NCI-H1105 (cell line): Measurements from ENCODE around the gene NDUFS3.

Source experiments
- DNase-seq: peaks from one replicate; lab custom pipeline; 2025; lab: John Stamatoyannopoulos, UW

Gene NDUFS3

GRCh38 chr11:47591764-47592163, 12.9 kb downstream of the NDUFS3 start:
- DNase-seq, result no peak

- DNase-seq, result no peak
Observed at GRCh38 chr11:47592251-47592650, 13.4 kb downstream of the NDUFS3 start.

GRCh38 chr11:47592970-47593369, 14.1 kb downstream of the NDUFS3 start:
- no peak for DNase-seq

- no peak for DNase-seq
Observed at GRCh38 chr11:47593492-47593933, 14.6 kb downstream of the NDUFS3 start.

DNA sequence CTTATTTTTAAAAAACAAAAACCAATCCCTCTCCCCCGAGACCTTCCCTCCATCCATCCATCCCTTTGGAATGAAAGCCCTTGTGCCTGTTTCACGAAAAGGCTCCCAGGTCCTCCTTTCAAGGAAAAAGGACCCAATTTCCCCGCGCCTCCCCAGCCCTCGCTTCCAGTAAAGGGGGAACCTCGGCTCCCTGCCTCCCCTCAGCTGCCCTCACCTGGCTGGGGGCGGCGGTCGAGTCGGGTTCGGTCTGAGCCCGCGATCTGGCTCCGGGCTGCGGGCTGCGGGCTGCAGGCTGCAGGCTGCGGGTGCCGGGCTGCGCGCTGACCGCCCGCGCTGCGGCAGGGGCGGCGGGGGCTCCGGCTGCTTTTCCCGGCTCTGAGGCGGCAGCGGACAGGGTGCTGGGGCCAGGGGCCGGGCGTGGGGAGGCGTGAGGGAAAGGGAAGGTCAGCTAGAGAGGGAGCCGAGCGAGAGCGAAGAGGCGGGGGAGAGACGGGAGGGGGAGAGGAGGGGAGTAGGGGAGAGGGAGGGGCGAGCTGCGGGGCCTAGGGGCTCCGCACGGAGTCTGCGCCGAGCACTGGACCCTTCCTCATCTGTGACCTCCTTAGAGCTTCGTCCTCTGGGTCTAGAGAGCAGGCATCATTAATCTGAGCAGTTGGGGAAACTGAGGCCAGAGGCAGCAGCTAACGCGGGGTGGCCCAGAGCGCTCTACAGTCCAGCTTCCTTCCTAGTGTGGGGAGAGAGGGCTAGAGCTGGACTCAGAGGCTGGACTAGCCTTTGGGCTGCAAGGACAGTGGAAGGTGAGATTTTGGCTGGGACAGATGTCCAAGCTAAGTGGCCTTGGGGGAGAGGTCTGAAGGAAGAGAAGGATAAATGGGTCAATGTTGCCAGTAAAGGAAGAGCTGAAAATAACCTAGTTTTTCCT, 15.3 kb downstream of the NDUFS3 start, which contains the start of gene C1QTNF4:
Gene C1QTNF4 (minus strand): TSS at position 478 of the 922 bp plus-strand sequence. CDS start 3,601 bp downstream, outside the sequence.
- no peak for DNase-seq

DNA sequence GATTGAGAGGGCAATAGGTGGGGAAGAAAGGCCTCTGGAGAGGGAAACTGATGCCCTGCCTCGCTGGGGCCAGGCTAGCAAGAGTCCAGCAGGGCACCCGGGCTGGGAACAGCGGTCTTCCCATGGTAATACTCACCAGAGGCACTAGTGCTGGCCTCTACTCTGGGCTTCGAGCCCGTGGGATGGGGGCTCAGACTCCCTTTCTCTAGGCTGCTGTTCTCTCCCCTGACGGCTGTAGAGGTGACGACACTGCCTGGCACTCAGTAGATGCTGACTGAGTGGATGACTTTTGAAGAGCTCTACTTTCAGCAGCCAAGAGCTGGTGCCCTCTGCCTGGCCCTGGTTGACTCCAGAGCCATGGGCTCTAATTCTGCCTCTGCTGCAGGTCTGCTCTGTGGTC, 16.2 kb downstream of the NDUFS3 start:
- DNase-seq, result no peak

DNA sequence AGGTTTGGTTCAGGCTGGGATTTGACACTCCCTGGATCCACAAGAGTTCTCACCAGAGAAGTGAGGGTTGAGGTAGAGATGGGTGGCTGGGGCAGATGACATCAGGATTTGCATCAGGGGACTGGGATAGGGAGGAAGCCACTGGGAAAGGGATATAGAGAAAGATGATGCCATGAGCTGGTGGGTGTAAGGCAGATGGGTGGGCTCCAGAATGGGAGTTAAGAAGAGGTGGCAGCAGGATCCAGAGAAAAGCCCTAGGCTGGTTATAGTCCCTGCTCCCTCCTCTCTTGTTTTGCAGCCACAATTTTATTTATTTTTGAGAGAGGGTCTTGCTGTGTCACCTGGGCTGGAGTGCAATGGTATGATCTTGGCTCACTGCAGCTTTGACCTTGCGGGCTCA, 17.1 kb downstream of the NDUFS3 start:
- no peak for DNase-seq

DNA sequence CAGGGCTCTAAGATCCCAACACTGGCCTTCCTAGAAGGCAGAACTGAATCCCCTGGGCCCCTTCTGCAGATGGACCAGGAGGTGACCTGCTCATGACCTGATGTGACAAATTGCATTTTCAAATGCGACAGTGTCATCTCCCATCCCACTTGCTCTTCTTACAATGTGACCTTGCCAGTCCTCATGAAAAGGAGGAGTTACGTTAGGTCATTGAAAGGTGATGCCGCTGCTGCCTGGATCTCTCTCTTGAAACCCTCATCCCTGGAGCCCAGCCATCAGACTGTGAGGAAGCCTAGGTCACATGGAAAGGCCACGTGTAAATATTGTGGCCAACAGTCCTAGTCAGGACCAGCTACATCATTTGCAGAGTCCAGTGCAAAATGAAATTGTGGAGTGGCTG, 21.0 kb downstream of the NDUFS3 start:
- DNase-seq, result no peak

DNA sequence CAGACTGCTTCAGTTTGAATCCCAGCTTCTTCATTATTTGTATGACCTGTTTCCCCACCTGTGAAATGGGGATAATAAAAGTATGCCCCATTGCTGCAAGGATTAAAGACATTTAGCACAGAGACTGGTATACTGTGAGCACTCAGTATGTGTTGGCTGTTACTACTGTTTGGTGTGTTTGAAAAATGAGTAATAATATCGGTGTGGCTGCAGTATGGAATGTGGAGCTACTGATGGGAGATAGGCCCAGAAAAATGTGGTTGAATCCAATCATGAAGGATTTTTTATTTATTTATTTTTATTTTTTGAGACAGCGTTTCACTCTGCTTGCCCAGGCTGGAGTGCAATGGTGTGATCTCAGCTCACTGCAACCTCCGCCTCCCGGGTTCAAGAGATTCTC, 24.4 kb downstream of the NDUFS3 start:
- DNase-seq, result no peak

DNA sequence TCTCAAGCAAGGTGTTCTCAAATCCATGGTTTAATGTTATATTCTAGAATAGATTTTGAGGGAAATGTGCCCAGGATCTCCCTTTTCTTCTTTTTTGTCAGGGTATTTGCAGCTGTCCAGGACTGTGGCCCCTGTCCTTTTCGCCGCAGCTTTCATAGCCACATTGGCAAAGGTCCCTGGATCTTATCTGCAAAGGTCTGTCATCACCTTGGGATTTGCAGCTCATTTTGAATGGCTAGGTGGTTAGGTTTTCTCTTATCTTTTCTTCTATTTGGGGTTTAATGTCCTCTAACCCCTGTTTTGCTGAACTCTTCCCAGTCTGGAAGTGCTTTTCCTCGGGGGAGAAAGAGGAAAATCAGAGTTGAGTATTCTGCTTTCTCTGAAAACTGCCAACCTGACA, 27.0 kb downstream of the NDUFS3 start:
- DNase-seq, result no peak

- DNase-seq, result no peak
Observed at GRCh38 chr11:47606731-47607130, 27.9 kb downstream of the NDUFS3 start.

GRCh38 chr11:47607380-47607779, 28.5 kb downstream of the NDUFS3 start:
- no peak for DNase-seq

- DNase-seq, result no peak
Observed at GRCh38 chr11:47609675-47610074, 30.8 kb downstream of the NDUFS3 start.

DNA sequence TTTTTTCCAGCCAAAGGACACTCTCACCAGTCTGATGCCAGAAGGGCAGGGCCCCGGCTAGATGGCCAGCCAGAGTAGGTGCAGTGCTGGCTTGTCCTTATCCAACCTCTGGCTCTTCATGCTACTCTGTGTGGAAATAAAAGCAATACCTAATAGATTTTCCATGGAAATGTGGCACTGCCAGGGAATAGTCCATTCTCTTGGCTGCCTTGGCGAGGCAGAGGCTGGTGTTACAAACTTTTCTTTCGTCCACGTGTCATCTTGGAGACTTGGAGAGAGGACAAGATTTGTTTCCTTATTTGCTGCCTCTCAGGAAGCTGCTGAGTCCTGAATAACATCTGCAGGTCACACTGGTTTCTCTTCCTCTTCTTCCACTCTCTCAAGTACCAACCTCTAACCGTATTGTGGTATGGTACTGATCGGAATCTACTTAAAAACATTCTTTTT, 32.5 kb downstream of the NDUFS3 start:
- DNase-seq, result no peak

DNA sequence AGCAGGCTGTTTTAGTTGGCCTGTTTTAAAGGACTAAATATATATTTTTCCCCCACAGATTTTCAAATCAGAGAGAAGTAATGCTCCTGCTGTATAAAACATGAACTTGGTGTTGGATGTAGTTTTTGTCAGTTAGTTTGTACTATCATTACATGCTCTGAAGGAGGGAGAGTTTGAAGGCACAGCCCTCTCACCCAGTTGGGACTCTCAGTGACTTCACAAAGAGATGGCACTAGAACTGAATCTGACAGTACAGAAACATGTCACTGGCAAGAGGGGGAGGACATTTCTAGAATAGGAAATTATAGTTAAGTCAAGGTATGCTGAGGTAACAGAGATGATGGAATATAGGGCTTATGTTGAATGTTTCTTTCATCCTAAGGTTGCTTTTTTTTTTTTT, 36.4 kb downstream of the NDUFS3 start:
- no peak for DNase-seq

DNA sequence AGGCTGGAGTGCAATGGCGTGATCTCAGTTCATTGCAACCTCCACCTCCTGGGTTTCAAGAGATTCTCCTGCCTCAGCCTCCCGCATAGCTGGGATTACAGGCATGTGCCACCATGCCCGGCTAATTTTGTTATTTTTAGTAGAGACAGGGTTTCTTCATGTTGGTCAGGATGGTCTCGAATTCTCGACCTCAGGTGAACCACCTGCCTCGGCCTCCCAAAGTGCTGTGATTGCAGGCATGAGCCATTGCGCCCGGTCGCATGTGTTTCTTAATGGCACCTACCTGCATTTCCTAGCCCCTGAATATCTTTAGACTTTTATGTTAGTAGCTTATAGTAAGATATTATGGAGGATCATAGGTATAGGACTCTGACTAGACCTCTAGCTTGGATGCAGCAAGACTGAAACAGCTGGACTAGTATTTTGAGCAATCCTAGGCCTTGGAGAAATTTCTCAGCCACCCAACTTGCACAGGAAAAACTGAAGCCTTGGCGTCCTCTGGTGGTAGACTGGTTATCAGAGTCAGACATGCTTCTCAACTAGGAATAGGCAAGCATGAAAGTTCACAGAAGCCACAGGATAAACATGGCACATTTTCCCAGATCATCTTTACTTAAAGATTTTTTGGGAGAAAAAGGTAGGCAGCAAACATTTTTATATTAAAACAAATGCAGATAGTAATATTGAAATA, 38.0 kb downstream of the NDUFS3 start:
- no peak for DNase-seq

GRCh38 chr11:47617417-47617809, 38.5 kb downstream of the NDUFS3 start:
- no peak for DNase-seq

GRCh38 chr11:47620836-47621378, 42.0 kb downstream of the NDUFS3 start:
- DNase-seq, result no peak

GRCh38 chr11:47626234-47626633, 47.4 kb downstream of the NDUFS3 start:
- DNase-seq, result no peak

DNA sequence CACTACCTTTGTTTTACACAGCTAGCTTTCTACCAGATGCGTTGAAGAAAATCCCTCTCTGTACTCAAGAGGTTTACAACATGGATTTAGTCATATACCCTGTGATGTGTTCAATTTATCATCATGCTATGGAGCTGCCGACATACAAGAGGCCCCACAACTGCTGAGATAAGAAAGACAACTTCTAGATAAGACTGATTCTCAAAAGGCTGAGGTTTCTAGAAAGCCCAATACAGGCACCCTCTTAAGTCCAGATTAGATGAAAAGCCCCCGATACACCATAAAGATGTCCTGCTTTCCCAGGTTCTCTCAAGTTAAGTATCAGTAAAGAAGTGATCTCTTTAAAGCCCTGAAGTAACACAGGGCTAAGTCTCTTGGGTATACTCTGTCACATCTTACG, 49.2 kb downstream of the NDUFS3 start:
- DNase-seq, result no peak

- DNase-seq, result no peak
Observed at GRCh38 chr11:47631473-47631872, 52.6 kb downstream of the NDUFS3 start.
